Keratinocyte (primary cell): ENCODE measurements around the gene ORMDL3. TPM values are rescaled to one million over a fixed set of nuclear protein-coding genes. Genes with fewer than 3 reads are reported as not detected.

Experiments used
- DNase-seq: peaks from one replicate; pipeline ENCODE4 v3.0.0-alpha.2; 2011; ENCODE audit warnings: low read depth, missing footprints, low spot score
- FAIRE-seq: peaks from 2 replicates; lab custom pipeline; 2011; peaks lifted over from hg19 to GRCh38; lab: Jason Lieb, UNC
- H2AFZ ChIP-seq: 2 replicates; pipeline ENCODE4 v1.6.0; 2012; ENCODE audit warnings: low read length, control low read depth, inconsistent platforms; ENCODE audit not compliant: control insufficient read depth
- H3K27ac ChIP-seq: 2 replicates; pipeline ENCODE4 v1.5.1; 2011; ENCODE audit warnings: low read length; ENCODE audit not compliant: control insufficient read depth, insufficient read depth
- H3K27me3 ChIP-seq: 3 replicates; pipeline ENCODE4 v1.6.0; 2011; ENCODE audit warnings: low read length; ENCODE audit not compliant: control insufficient read depth, insufficient read depth; ENCODE audit errors: extremely low read depth
- H3K36me3 ChIP-seq, 2 experiments: 2 replicates in 1 of 2; 3 replicates in 1 of 2; pipeline ENCODE4 v1.5.1; 2011; ENCODE audit warnings: low read length in 2 of 2, mild to moderate bottlenecking in 1 of 2; ENCODE audit not compliant: control insufficient read depth in 2 of 2, insufficient read depth in 2 of 2; ENCODE audit errors: extremely low read depth in 1 of 2
- H3K4me1 ChIP-seq: 3 replicates; pipeline ENCODE4 v1.5.1; 2011; ENCODE audit warnings: low read length; ENCODE audit not compliant: control insufficient read depth, insufficient read depth; ENCODE audit errors: extremely low read depth
- H3K4me2 ChIP-seq: 3 replicates; pipeline ENCODE4 v1.6.0; 2011; ENCODE audit warnings: low read depth, low read length; ENCODE audit not compliant: control insufficient read depth, insufficient read depth; ENCODE audit errors: extremely low read depth
- H3K4me3 ChIP-seq, 3 experiments: fragments of 200-600 bp in 1 of 3; sonication (generic) in 1 of 3; 2 replicates in 2 of 3; 3 replicates in 1 of 3; pipeline ENCODE4 v1.5.1; 2011 to 2016; ENCODE audit warnings: low read length in 3 of 3, mild to moderate bottlenecking in 3 of 3, control low read depth in 2 of 3, inconsistent platforms in 1 of 3, low read depth in 1 of 3, mixed read lengths in 1 of 3, mixed run types in 1 of 3, moderate library complexity in 1 of 3; ENCODE audit not compliant: control insufficient read depth in 2 of 3, insufficient read depth in 2 of 3; ENCODE audit errors: extremely low read depth in 1 of 3
- H3K79me2 ChIP-seq: 2 replicates; pipeline ENCODE4 v1.6.0; 2012; ENCODE audit warnings: low read length; ENCODE audit not compliant: control insufficient read depth, insufficient read depth
- H3K9ac ChIP-seq: 3 replicates; pipeline ENCODE4 v1.6.0; 2011; ENCODE audit warnings: low read length; ENCODE audit not compliant: control insufficient read depth, insufficient read depth; ENCODE audit errors: extremely low read depth
- H3K9me1 ChIP-seq: 3 replicates; pipeline ENCODE4 v1.6.0; 2011; ENCODE audit warnings: low read length; ENCODE audit not compliant: control insufficient read depth, insufficient read depth; ENCODE audit errors: extremely low read depth
- H3K9me3 ChIP-seq: 2 replicates; pipeline ENCODE4 v1.5.1; 2012; ENCODE audit warnings: low read depth, low read length; ENCODE audit not compliant: control insufficient read depth
- H4K20me1 ChIP-seq: 3 replicates; pipeline ENCODE4 v1.6.0; 2011; ENCODE audit warnings: low read length; ENCODE audit not compliant: control insufficient read depth, insufficient read depth; ENCODE audit errors: extremely low read depth
- EZH2 ChIP-seq: IDR thresholded peaks from one replicate; pipeline ENCODE4 v1.6.1; 2012; ENCODE audit warnings: inconsistent platforms, mild to moderate bottlenecking, low read length, moderate library complexity
- dilution Hi-C: fragments of 300-500 bp; cut with MboI; formaldehyde crosslinking; loops from one replicate; pipeline ENCODE4 v1.7.0; 2020; ENCODE audit warnings: low sequenced_read_pairs; ENCODE audit not compliant: extremely low pct_ligation_motif_present
- polyA plus RNA-seq, 5 experiments: library from polyadenylated mRNA; depleted of rRNA in 3 of 5; stranded (reverse) in 3 of 5; stranded (forward) in 1 of 5; unstranded in 1 of 5; fragments of >200 nt; gene quantifications; 1 replicate in 1 of 5; 2 replicates in 3 of 5; 3 replicates in 1 of 5; pipeline versions ENCODE4 v1.2.1 to v1.2.3, GENCODE V29; 2011 to 2012; ENCODE audit warnings: missing spikeins in 2 of 5, low read depth in 1 of 5, low replicate concordance in 1 of 5
- TF ChIP-seq, protein P1 (sequence below), 3 experiments: IDR thresholded peaks in 1 of 3; conservative IDR thresholded peaks in 1 of 3; optimal IDR thresholded peaks in 1 of 3; 2 replicates in 2 of 3; 3 replicates in 1 of 3; pipeline versions ENCODE3 to v1.5.1; 2011; ENCODE audit warnings: low read length in 3 of 3, mild to moderate bottlenecking in 3 of 3, moderate library complexity in 2 of 3, control low read depth in 1 of 3, inconsistent platforms in 1 of 3; ENCODE audit not compliant: insufficient read depth in 2 of 3; ENCODE audit errors: extremely low read depth in 1 of 3

ORMDL3 gene
- polyA plus RNA-seq, 1 donor (not counting 4 experiments of a cell fraction or from before 2014, with no cell fraction given), result 36.3 TPM

DNA sequence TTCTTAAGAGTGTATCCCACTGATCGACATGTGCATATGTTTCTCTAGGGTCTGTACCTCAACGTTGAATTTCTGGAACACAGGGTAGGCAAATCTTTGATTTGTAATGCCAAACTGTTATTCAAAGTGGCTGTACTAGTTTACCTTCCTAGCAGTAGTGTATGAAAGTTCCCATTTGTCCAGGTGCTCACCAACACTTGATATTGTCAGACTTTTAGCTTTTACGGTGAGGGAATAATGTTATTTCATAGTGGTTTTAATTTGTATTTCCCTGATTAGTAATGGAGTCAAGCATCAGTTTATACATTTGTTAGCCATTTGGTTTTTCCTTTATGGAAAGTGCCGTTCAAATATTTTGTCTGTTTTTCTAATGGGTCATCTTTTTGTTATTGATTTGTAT is 29.3 kb downstream of the ORMDL3 start:
- Histone ChIP-seq H2AFZ (no peak overlapping the region), H3K4me2 (no peak overlapping the region), H3K27me3 (no peaks in the 10 kb centered on the region), H3K36me3 (no peaks in the 10 kb centered on the region), H3K9ac (no peak overlapping the region), H3K9me3 (no peaks in the 10 kb centered on the region), H3K4me3 (no peak overlapping the region), H3K9me1 (no peaks in the 10 kb centered on the region), H3K79me2 (no peaks in the 10 kb centered on the region), H3K27ac (no peak overlapping the region), H4K20me1 (no peaks in the 10 kb centered on the region), H3K4me1 (no peaks in the 10 kb centered on the region)
- no peak for FAIRE-seq
- dilution Hi-C loops, result no loop called here
- TF ChIP-seq, protein P1, sequence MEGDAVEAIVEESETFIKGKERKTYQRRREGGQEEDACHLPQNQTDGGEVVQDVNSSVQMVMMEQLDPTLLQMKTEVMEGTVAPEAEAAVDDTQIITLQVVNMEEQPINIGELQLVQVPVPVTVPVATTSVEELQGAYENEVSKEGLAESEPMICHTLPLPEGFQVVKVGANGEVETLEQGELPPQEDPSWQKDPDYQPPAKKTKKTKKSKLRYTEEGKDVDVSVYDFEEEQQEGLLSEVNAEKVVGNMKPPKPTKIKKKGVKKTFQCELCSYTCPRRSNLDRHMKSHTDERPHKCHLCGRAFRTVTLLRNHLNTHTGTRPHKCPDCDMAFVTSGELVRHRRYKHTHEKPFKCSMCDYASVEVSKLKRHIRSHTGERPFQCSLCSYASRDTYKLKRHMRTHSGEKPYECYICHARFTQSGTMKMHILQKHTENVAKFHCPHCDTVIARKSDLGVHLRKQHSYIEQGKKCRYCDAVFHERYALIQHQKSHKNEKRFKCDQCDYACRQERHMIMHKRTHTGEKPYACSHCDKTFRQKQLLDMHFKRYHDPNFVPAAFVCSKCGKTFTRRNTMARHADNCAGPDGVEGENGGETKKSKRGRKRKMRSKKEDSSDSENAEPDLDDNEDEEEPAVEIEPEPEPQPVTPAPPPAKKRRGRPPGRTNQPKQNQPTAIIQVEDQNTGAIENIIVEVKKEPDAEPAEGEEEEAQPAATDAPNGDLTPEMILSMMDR (optimal IDR thresholded peaks at IDR 0.05 in 1 of 3, IDR thresholded peaks at IDR 0.05 in 1 of 3, conservative IDR thresholded peaks at IDR 0.05 in 1 of 3; ENCODE audit: extremely low read depth in 1 of 3, insufficient read depth in 2 of 3, low read length in 3 of 3), result no peak
- no peak for TF ChIP-seq EZH2
- no peak for DNase-seq

DNA sequence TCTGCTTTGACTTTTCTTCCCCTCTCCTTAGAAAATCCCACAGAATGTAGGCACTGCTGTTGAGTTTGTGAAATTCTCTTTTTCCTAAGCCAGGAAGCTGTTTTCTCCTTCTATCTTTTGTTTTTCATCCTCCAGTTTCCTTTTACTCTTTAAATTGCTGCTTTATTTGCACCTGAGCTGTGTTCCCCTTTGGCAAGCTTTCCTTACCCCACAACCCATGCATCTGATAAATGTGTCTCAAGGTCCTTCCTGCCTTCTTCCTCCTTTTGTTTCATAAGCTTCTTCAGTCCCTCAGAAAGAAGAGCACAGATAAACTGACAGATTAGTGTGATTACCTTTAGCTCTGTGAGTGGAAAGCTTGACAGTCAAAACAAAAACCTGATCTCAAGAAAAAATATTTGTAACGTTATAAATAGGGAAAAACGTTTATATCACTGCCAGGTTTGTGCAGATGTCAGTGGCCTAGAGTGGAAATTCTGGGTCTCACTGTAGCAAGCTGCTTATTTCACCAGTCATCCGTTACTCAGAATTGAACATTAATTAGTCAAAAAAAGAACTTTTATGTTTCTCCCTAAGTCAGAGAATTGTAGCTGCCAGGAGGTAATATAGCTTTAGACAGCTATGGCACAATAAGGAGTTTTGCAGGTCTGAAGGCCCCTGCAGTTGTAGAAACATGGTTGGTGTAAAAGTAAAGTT is 32.6 kb downstream of the ORMDL3 start:
- H3K27me3 ChIP-seq, result no peaks in the 10 kb centered on the region
- no peak overlapping the region for H3K27ac ChIP-seq
- H3K79me2 ChIP-seq, result no peaks in the 10 kb centered on the region
- H4K20me1 ChIP-seq, result no peaks in the 10 kb centered on the region
- no peaks in the 10 kb centered on the region for H3K36me3 ChIP-seq
- no peak for DNase-seq
- H3K4me2 ChIP-seq, result no peak overlapping the region
- no peaks in the 10 kb centered on the region for H3K9me3 ChIP-seq
- dilution Hi-C loops, result no loop called here
- no peak for FAIRE-seq
- TF ChIP-seq, protein P1 (optimal IDR thresholded peaks at IDR 0.05 in 1 of 3, IDR thresholded peaks at IDR 0.05 in 1 of 3, conservative IDR thresholded peaks at IDR 0.05 in 1 of 3; ENCODE audit: extremely low read depth in 1 of 3, insufficient read depth in 2 of 3, low read length in 3 of 3), result no peak
- TF ChIP-seq EZH2, result no peak
- H3K4me1 ChIP-seq, result no peaks in the 10 kb centered on the region
- no peak overlapping the region for H3K4me3 ChIP-seq
- no peak overlapping the region for H3K9ac ChIP-seq
- H2AFZ ChIP-seq, result no peak overlapping the region
- H3K9me1 ChIP-seq, result no peaks in the 10 kb centered on the region
